Neutrophil (primary cell): ENCODE measurements around the gene CITED2.
"Not testable (repeated sequence)": the region's sequence is repeated elsewhere in the genome, so short reads cannot be mapped to it uniquely, and the experiment has no call there.

Experiments
- H3K27ac ChIP-seq: fragments of 200-600 bp; sonication (generic); 2 replicates; pipeline ENCODE4 v1.5.1; 2016; ENCODE audit warnings: mild to moderate bottlenecking, moderate library complexity
- H3K27me3 ChIP-seq: fragments of 200-600 bp; sonication (generic); 2 replicates; pipeline ENCODE4 v1.6.0; 2016; ENCODE audit warnings: mild to moderate bottlenecking
- H3K36me3 ChIP-seq: fragments of 200-600 bp; sonication (generic); 2 replicates; pipeline ENCODE4 v1.5.1; 2017
- H3K4me1 ChIP-seq, 2 experiments: fragments of 200-600 bp in 1 of 2; sonication (generic) in 1 of 2; 1 replicate in 1 of 2; 2 replicates in 1 of 2; pipeline versions ENCODE4 v1.5.1 to v1.6.1; 2013 to 2016; ENCODE audit warnings: low read depth in 1 of 2, low read length in 1 of 2, mild to moderate bottlenecking in 1 of 2, moderate library complexity in 1 of 2; ENCODE audit not compliant: control insufficient read depth in 1 of 2, insufficient read depth in 1 of 2
- H3K4me3 ChIP-seq, 2 experiments: fragments of 200-600 bp in 1 of 2; sonication (generic) in 1 of 2; 1 replicate in 1 of 2; 2 replicates in 1 of 2; pipeline ENCODE4 v1.5.1; 2013 to 2016; ENCODE audit warnings: low read depth in 1 of 2, low read length in 1 of 2, mild to moderate bottlenecking in 1 of 2, moderate library complexity in 1 of 2
- H3K9me3 ChIP-seq: fragments of 200-600 bp; sonication (generic); 2 replicates; pipeline ENCODE4 v1.5.1; 2016
- TF ChIP-seq, protein P1 (sequence below): fragments of 200-600 bp; sonication (generic); IDR thresholded peaks from 2 replicates; pipeline ENCODE4 v1.5.1; 2016; ENCODE audit warnings: antibody characterized with exemption

Gene CITED2

DNA sequence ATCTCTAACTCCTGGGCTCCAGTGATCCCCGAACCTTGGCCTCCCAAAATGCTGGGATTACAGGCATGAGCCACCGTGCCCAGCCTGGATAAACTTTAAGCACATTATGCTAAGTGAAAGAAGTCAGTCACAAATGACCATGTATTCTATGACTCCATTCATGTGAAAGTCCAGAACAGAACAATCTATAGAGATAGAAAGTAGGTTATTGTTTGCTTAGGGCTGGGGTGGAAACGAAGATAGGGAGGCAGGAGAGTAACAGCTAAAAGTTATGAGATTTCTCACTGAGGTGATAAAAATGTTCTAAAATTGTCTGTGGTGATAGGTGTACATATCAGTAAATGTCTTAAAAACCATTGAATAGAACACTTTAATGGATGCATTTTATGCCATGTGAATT lies 40.9 kb upstream of the CITED2 start:
- Histone ChIP-seq H3K9me3 (no peaks in the 10 kb centered on the region), H3K27ac (no peak overlapping the region), H3K27me3 (no peaks in the 10 kb centered on the region), H3K36me3 (no peaks in the 10 kb centered on the region), H3K4me1 (peaks cover 7 to 8% of the 10 kb centered on the region in 2 experiments), H3K4me3 (no peak overlapping the region)
- TF ChIP-seq, protein P1, sequence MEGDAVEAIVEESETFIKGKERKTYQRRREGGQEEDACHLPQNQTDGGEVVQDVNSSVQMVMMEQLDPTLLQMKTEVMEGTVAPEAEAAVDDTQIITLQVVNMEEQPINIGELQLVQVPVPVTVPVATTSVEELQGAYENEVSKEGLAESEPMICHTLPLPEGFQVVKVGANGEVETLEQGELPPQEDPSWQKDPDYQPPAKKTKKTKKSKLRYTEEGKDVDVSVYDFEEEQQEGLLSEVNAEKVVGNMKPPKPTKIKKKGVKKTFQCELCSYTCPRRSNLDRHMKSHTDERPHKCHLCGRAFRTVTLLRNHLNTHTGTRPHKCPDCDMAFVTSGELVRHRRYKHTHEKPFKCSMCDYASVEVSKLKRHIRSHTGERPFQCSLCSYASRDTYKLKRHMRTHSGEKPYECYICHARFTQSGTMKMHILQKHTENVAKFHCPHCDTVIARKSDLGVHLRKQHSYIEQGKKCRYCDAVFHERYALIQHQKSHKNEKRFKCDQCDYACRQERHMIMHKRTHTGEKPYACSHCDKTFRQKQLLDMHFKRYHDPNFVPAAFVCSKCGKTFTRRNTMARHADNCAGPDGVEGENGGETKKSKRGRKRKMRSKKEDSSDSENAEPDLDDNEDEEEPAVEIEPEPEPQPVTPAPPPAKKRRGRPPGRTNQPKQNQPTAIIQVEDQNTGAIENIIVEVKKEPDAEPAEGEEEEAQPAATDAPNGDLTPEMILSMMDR, result no peak

DNA sequence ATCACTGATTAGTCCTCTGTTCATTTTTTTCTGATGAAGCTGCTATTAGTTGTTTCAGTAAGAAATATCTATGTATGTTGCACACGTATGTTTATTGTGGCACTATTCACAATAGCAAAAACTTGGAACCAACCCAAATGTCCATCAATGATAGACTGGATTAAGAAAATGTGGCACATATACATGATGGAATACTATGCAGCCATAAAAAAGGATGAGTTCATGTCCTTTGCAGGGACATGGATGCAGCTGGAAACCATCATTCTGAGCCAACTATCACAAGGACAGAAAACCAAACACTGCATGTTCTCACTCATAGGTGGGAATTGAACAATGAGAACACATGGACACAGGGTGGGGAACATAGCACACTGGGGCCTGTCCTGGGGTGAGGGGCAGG lies 37.7 kb upstream of the CITED2 start:
- not testable (repeated sequence) for H3K4me1 ChIP-seq, H3K27me3 ChIP-seq, H3K9me3 ChIP-seq, H3K4me3 ChIP-seq, H3K27ac ChIP-seq, H3K36me3 ChIP-seq

DNA sequence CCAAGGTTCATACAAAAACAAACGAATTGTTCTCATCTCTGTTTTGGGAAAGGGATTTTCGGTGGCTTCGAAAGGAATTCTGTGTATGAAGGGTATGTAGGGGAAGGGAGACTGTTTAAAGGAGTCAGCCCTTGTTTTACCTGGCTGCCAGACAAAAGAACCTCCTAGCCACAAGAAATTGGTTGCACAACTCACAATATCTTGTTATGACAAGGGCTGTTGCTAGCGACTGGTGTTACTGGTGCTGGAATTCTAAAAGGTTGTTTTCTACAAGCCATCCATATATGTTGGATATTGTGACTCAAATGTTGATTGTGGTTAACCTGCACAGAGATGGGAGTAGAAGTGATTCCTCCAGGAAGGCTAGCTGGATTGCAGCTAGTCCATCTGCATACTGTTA lies 34.6 kb upstream of the CITED2 start:
- H3K27ac ChIP-seq, result no peak overlapping the region

DNA sequence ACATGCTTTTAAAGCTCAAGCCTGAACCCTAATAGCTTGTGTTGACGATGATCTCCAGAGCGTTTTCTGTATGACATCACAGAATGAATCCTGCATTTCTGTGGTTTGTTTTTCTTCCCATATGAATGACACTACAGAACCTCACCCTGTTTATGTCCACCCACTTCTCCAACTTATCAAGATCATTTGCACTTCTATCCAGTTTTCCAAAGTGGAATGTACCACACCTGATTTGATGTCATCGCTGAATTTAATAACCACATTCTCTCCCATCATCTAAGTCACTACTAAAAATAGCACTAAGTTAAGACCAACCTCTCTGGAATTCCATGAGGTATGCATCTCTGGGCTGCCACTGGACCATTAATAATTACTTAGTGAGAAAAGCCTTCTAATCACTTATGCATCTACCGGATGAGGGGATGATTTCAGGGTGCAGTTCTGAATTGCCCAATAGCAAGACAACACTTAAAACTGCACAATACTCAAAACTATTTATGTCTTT lies 33.3 kb upstream of the CITED2 start:
- Histone ChIP-seq H3K27me3 (no peaks in the 10 kb centered on the region), H3K9me3 (no peaks in the 10 kb centered on the region), H3K4me3 (no peak overlapping the region), H3K27ac (no peak overlapping the region), H3K4me1 (no peaks in the 10 kb centered on the region), H3K36me3 (no peaks in the 10 kb centered on the region)
- TF ChIP-seq, protein P1, result no peak

More for the DNA sequence above, 34.6 kb upstream of the CITED2 start:
- Histone ChIP-seq H3K36me3 (no peaks in the 10 kb centered on the region), H3K9me3 (no peaks in the 10 kb centered on the region), H3K4me3 (no peak overlapping the region), H3K4me1 (no peaks in the 10 kb centered on the region), H3K27me3 (no peaks in the 10 kb centered on the region)
- TF ChIP-seq, protein P1, result no peak

DNA sequence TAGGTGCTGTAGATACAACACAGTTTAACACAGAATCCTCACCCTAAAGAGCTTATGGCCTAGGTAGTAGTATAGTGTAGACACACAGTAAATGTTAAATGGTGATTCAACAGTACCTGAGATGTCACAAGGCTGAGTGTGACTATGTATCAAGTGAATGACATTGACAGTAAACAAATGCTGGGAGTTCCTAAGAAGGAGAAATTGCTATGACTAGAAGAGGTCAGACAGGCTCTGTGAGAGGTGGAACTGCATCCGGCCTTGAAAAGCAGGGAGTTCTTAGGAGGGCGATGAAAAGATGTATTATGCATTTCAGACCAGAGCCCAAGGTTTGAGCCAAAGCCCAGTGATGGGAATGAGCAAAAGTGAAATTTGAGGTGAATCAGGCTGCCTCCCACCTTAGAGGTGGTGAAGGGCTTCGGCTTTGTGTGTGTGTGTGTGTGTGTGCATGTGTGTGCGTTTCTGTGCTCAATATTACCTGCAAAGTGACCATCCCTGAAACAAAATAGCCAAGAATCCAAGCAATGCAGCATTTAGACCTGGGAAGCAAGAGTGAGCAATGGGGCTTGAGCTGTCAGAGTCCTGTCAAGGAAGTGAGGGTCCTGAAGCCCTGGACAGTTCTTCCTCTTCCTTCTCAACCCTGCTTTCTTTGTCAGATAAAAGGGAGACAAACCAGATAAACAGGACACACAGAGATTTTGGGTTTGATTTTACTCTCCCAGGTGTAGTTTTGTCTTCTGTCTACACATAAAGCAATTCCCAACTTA lies 32.3 kb upstream of the CITED2 start:
- Histone ChIP-seq H3K4me1 (no peaks in the 10 kb centered on the region), H3K36me3 (no peaks in the 10 kb centered on the region), H3K27me3 (no peaks in the 10 kb centered on the region), H3K27ac (no peak overlapping the region), H3K9me3 (no peaks in the 10 kb centered on the region), H3K4me3 (no peak overlapping the region)
- TF ChIP-seq, protein P1, result no peak

DNA sequence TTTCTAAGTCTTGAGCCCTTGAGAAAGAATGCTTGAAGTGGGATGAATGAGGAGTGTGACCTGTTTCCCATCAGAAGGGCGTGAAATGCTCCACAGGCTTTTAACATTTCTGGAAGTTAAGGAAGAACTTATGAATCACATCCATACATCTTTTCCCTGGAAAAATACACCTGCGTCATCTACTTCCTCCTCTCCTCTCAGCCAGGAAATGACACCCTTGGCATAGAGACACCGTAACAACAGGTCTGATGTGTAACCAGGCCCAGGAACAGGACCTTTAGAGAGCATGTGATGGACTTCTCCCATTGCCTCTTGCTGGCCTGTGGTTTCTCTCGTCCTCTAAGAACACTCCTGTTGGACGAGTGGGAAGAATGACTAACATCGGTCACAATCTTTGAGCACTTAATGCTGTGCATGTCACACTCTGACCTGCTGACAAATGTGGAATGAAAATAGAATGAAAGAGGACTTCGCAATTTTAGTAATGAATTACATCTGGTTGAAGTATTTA lies 28.5 kb upstream of the CITED2 start:
- TF ChIP-seq, protein P1, result no peak
- Histone ChIP-seq H3K4me1 (no peaks in the 10 kb centered on the region), H3K4me3 (no peak overlapping the region), H3K9me3 (no peaks in the 10 kb centered on the region), H3K27me3 (no peaks in the 10 kb centered on the region), H3K36me3 (no peaks in the 10 kb centered on the region), H3K27ac (no peak overlapping the region)
